H9 (cell line): ENCODE measurements around the gene PGM2L1. TPM values are rescaled to one million over a fixed set of nuclear protein-coding genes. Genes with fewer than 3 reads are reported as not detected.

Source experiments
- DNase-seq: peaks from one replicate; pipeline ENCODE4 v3.0.0-alpha.2; 2017
- H2AFZ ChIP-seq: one replicate; pipeline ENCODE4 v1.6.1; 2013; ENCODE audit warnings: mild to moderate bottlenecking, low read length, control low read depth, moderate library complexity
- H2AK5ac ChIP-seq: 2 replicates; pipeline ENCODE4 v1.6.1; 2013; ENCODE audit warnings: low read length, control low read depth, mixed read lengths; ENCODE audit not compliant: insufficient read length
- H2BK120ac ChIP-seq: one replicate; pipeline ENCODE4 v1.6.1; 2013; ENCODE audit warnings: low read depth, mild to moderate bottlenecking, low read length, control low read depth, inconsistent platforms; ENCODE audit not compliant: poor library complexity, severe bottlenecking
- H2BK12ac ChIP-seq: 2 replicates; pipeline ENCODE4 v1.6.1; 2013; ENCODE audit warnings: low read length, control low read depth, mixed read lengths, low read depth; ENCODE audit not compliant: insufficient read length
- H2BK15ac ChIP-seq: 2 replicates; pipeline ENCODE4 v1.6.1; 2013; ENCODE audit warnings: low read depth, low read length, control low read depth
- H2BK20ac ChIP-seq: one replicate; pipeline ENCODE4 v1.6.1; 2013; ENCODE audit warnings: low read depth, mild to moderate bottlenecking, low read length, control low read depth, inconsistent platforms; ENCODE audit not compliant: poor library complexity, severe bottlenecking
- H2BK5ac ChIP-seq: 2 replicates; pipeline ENCODE4 v1.6.1; 2013; ENCODE audit warnings: low read length, control low read depth, mixed read lengths; ENCODE audit not compliant: insufficient read length
- H3K14ac ChIP-seq: 2 replicates; pipeline ENCODE4 v1.6.1; 2013; ENCODE audit warnings: low read length, control low read depth; ENCODE audit not compliant: insufficient read depth
- H3K18ac ChIP-seq: 2 replicates; pipeline ENCODE4 v1.6.1; 2013; ENCODE audit warnings: low read depth, mild to moderate bottlenecking, mixed read lengths, low read length, control low read depth; ENCODE audit not compliant: insufficient read length
- H3K23ac ChIP-seq: 2 replicates; pipeline ENCODE4 v1.6.1; 2013; ENCODE audit warnings: low read length, control low read depth, mixed read lengths, low read depth; ENCODE audit not compliant: insufficient read length
- H3K23me2 ChIP-seq: 2 replicates; pipeline ENCODE4 v1.6.1; 2013; ENCODE audit warnings: low read depth, mild to moderate bottlenecking, mixed read lengths, low read length, control low read depth; ENCODE audit not compliant: insufficient read length, poor library complexity, severe bottlenecking
- H3K27ac ChIP-seq: 2 replicates; pipeline ENCODE4 v1.5.1; 2013; ENCODE audit warnings: low read length, control low read depth, mixed read lengths, low read depth; ENCODE audit not compliant: insufficient read length
- H3K27me3 ChIP-seq: 2 replicates; pipeline ENCODE4 v1.6.1; 2013; ENCODE audit warnings: low read length, control low read depth, inconsistent platforms; ENCODE audit not compliant: insufficient read depth
- H3K4ac ChIP-seq: 2 replicates; pipeline ENCODE4 v1.6.1; 2013; ENCODE audit warnings: low read depth, mild to moderate bottlenecking, control low read depth, inconsistent platforms, low read length, moderate library complexity
- H3K4me1 ChIP-seq: 2 replicates; pipeline ENCODE4 v1.6.1; 2013; ENCODE audit warnings: low read length, control low read depth, inconsistent platforms; ENCODE audit not compliant: insufficient read depth
- H3K4me2 ChIP-seq: 2 replicates; pipeline ENCODE4 v1.6.1; 2013; ENCODE audit warnings: low read length, control low read depth, mixed read lengths; ENCODE audit not compliant: insufficient read length, insufficient read depth
- H3K56ac ChIP-seq: 2 replicates; pipeline ENCODE4 v1.6.1; 2013; ENCODE audit warnings: low read depth, mild to moderate bottlenecking, mixed read lengths, low read length, control low read depth; ENCODE audit not compliant: insufficient read length
- H3K79me1 ChIP-seq: 2 replicates; pipeline ENCODE4 v1.6.1; 2013; ENCODE audit warnings: low read depth, mild to moderate bottlenecking, moderate library complexity, low read length, control low read depth, inconsistent platforms; ENCODE audit not compliant: insufficient read depth, poor library complexity, severe bottlenecking
- H3K79me2 ChIP-seq: 2 replicates; pipeline ENCODE4 v1.6.1; 2013; ENCODE audit warnings: low read length, control low read depth, inconsistent platforms; ENCODE audit not compliant: insufficient read depth
- H3K9ac ChIP-seq: 2 replicates; pipeline ENCODE4 v1.6.1; 2013; ENCODE audit warnings: low read length, control low read depth, mixed read lengths; ENCODE audit not compliant: insufficient read length; ENCODE audit errors: extremely low read depth
- H3K9me3 ChIP-seq: one replicate; pipeline ENCODE4 v1.6.1; 2013; ENCODE audit warnings: low read depth, low read length, inconsistent platforms; ENCODE audit not compliant: control insufficient read depth
- H3T11ph ChIP-seq: one replicate; pipeline ENCODE4 v1.6.1; 2013; ENCODE audit warnings: mild to moderate bottlenecking, low read length, control low read depth, inconsistent platforms
- H4K20me1 ChIP-seq: one replicate; pipeline ENCODE4 v1.6.1; 2013; ENCODE audit not compliant: control insufficient read depth, insufficient read length, insufficient read depth
- H4K5ac ChIP-seq: 2 replicates; pipeline ENCODE4 v1.6.1; 2013; ENCODE audit warnings: low read depth, mild to moderate bottlenecking, mixed read lengths, low read length, control low read depth; ENCODE audit not compliant: insufficient read length
- H4K8ac ChIP-seq: replicated peaks from 2 replicates; pipeline ENCODE4 v1.6.1; 2013; ENCODE audit warnings: low read length, control low read depth, mixed read lengths, low read depth; ENCODE audit not compliant: insufficient read length
- H4K91ac ChIP-seq: 2 replicates; pipeline ENCODE4 v1.6.1; 2013; ENCODE audit warnings: low read depth, mild to moderate bottlenecking, moderate library complexity, mixed read lengths, low read length, control low read depth; ENCODE audit not compliant: insufficient read length
- H3K27ac Mint-ChIP-seq, 3 experiments: 2 replicates in 2 of 3; 3 replicates in 1 of 3; pipeline ENCODE4 v1.8.0; 2020 to 2021; ENCODE audit warnings: mixed read lengths in 3 of 3, mild to moderate bottlenecking in 1 of 3, moderate library complexity in 1 of 3
- H3K27me3 Mint-ChIP-seq: 2 replicates; pipeline ENCODE4 v1.8.0; 2021; ENCODE audit warnings: low read depth, mild to moderate bottlenecking, moderate library complexity, mixed read lengths
- H3K36me3 Mint-ChIP-seq, 3 experiments: 2 replicates in 2 of 3; 3 replicates in 1 of 3; pipeline ENCODE4 v1.8.0; 2020 to 2021; ENCODE audit warnings: low read depth in 3 of 3, mixed read lengths in 3 of 3; ENCODE audit not compliant: insufficient read depth in 1 of 3
- H3K4me1 Mint-ChIP-seq, 2 experiments: 2 replicates each; pipeline ENCODE4 v1.8.0; 2020; ENCODE audit warnings: mixed read lengths in 2 of 2
- H3K4me3 Mint-ChIP-seq, 2 experiments: 2 replicates in 1 of 2; 3 replicates in 1 of 2; pipeline ENCODE4 v1.8.0; 2020 to 2021; ENCODE audit warnings: mild to moderate bottlenecking in 2 of 2, mixed read lengths in 2 of 2, moderate library complexity in 1 of 2
- H3K9me3 Mint-ChIP-seq, 2 experiments: 2 replicates in 1 of 2; 3 replicates in 1 of 2; pipeline ENCODE4 v1.8.0; 2020; ENCODE audit warnings: mild to moderate bottlenecking in 2 of 2, mixed read lengths in 2 of 2, moderate library complexity in 1 of 2
- CTCF ChIP-seq: fragments of 200-600 bp; sonication (generic); conservative IDR thresholded peaks from 3 replicates; pipeline ENCODE4 v1.8.0; 2021; ENCODE audit warnings: antibody characterized with exemption, mild to moderate bottlenecking
- WGBS: extraction: QIAGEN DNeasy Blood & Tissue Kit; methylation state at CpG from one replicate; pipeline ENCODE4 v1.1.7; 2013; ENCODE audit warnings: missing lambda C conversion rate, low lambda C conversion rate, mixed read lengths; ENCODE audit not compliant: insufficient read length; ENCODE audit errors: extremely low coverage; 5-methylcytosine and 5-hydroxymethylcytosine counted together
- total RNA-seq: library from RNA; stranded (reverse); gene quantifications from 2 replicates; pipeline ENCODE4 v1.2.1, GENCODE V29; 2021

The PGM2L1 gene
- total RNA-seq, 1 experiment from 2014 or later: 16.9 TPM

GRCh38 chr11:74345420-74345819 lies 52.8 kb downstream of the PGM2L1 start:
- Histone ChIP-seq H3K14ac (no peak overlapping the region), H2BK15ac (no peak overlapping the region), H2AFZ (no peak overlapping the region), H3K9ac (no peak overlapping the region), H3K4ac (no peak overlapping the region), H2AK5ac (no peak overlapping the region), H3K79me1 (no peaks in the 10 kb centered on the region), H3K79me2 (no peaks in the 10 kb centered on the region), H3K4me1 (no peaks in the 10 kb centered on the region), H4K20me1 (no peaks in the 10 kb centered on the region), H3K56ac (no peak overlapping the region), H3K27ac (no peak overlapping the region), H4K91ac (no peak overlapping the region), H3K23me2 (no peaks in the 10 kb centered on the region), H4K8ac (no peak overlapping the region), H2BK20ac (no peak overlapping the region), H3K18ac (no peak overlapping the region), H2BK12ac (no peak overlapping the region), H3K23ac (no peak overlapping the region), H3K27me3 (no peaks in the 10 kb centered on the region), H3K4me2 (no peak overlapping the region), H4K5ac (no peak overlapping the region), H3K9me3 (no peaks in the 10 kb centered on the region), H2BK120ac (no peak overlapping the region), H2BK5ac (no peak overlapping the region), H3T11ph (no peak overlapping the region)
- no peaks in the 10 kb centered on the region for H3K4me1 Mint-ChIP-seq
- no peak overlapping the region for H3K27ac Mint-ChIP-seq
- no CpG with 5 or more reads among the region's 1 CpG for WGBS
- DNase-seq: no peak
- H3K27me3 Mint-ChIP-seq: no peaks in the 10 kb centered on the region
- no peaks in the 10 kb centered on the region for H3K9me3 Mint-ChIP-seq
- H3K36me3 Mint-ChIP-seq: peaks cover 8 to 25% (median 15%) of the 10 kb centered on the region in 3 experiments; a peak in 5 of 7 replicates
- no peak overlapping the region for H3K4me3 Mint-ChIP-seq
- TF ChIP-seq CTCF: no peak
